NT2/D1 (cell line): ENCODE data around the gene NR3C2.

Experiments used
- SUZ12 ChIP-seq: IDR thresholded peaks from 2 replicates; pipeline ENCODE4 v1.6.1; 2011; ENCODE audit not compliant: insufficient read length, insufficient read depth; ENCODE audit errors: extremely low read depth
- YY1 ChIP-seq: IDR thresholded peaks from 2 replicates; pipeline ENCODE4 v1.6.1; 2011; ENCODE audit not compliant: insufficient read length, insufficient read depth

DNA sequence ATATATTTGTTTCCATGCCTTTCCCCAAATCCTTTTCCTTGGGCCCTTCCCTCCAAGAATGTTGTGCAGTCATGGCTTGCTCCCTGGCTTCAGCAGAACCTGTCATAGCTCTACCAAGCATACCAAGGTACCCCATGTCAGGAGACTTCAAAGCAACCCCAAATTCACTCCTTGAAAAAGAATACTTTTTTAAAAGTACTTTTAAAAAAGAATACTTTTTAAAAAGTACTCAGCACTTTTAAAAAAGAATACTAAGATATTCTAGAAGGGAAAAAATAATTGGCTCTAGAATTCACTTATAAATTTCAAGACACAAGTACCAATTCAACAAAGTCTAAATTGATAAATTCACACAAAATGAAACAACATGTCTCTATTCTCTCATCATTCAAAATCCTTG is 76.0 kb downstream of the NR3C2 start:
- no peak for TF ChIP-seq YY1
- TF ChIP-seq SUZ12 = no peak
